Measurements from ENCODE around the gene TPP1.
A peak's percentile ranks its signal among the peaks of the same experiment; 100 is the strongest.

The TPP1 gene

DNA sequence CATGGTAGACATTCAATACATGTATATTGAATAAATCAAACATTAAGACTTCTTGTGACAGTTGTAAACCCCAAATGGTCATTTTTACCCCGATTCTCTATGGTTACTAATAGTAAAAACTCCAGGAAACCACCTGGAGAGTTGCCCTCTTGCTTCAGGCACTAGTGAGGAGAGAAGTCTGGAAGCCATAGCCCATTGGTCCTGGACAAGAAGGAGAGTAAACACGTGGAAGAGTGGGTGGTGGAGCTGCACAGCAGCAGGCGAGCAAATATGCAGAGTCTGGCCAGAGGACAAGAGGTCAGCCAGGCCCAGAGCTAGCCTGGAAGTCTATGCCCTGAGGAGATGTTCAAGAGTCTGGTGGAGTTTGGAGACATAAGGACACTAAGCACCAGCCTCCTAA lies 18.6 kb upstream of the TPP1 start:
- no peak for DNase-seq (ENCODE audit: low read depth)
- TF ChIP-seq, protein P1, sequence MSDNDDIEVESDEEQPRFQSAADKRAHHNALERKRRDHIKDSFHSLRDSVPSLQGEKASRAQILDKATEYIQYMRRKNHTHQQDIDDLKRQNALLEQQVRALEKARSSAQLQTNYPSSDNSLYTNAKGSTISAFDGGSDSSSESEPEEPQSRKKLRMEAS (IDR thresholded peaks at IDR 0.05; ENCODE audit: low read depth, low read length): no peak
- TF ChIP-seq, protein P2, sequence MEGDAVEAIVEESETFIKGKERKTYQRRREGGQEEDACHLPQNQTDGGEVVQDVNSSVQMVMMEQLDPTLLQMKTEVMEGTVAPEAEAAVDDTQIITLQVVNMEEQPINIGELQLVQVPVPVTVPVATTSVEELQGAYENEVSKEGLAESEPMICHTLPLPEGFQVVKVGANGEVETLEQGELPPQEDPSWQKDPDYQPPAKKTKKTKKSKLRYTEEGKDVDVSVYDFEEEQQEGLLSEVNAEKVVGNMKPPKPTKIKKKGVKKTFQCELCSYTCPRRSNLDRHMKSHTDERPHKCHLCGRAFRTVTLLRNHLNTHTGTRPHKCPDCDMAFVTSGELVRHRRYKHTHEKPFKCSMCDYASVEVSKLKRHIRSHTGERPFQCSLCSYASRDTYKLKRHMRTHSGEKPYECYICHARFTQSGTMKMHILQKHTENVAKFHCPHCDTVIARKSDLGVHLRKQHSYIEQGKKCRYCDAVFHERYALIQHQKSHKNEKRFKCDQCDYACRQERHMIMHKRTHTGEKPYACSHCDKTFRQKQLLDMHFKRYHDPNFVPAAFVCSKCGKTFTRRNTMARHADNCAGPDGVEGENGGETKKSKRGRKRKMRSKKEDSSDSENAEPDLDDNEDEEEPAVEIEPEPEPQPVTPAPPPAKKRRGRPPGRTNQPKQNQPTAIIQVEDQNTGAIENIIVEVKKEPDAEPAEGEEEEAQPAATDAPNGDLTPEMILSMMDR (IDR thresholded peaks at IDR 0.05; ENCODE audit: low read depth, low read length): no peak
- TF ChIP-seq POLR2A (IDR thresholded peaks at IDR 0.05; ENCODE audit: extremely low read depth, insufficient read length): no peak
- TF ChIP-seq MYC (IDR thresholded peaks at IDR 0.05; ENCODE audit: low read depth, low read length): no peak
- H3K4me3 ChIP-seq (ENCODE audit: low read depth, low read length): no peak overlapping the region

DNA sequence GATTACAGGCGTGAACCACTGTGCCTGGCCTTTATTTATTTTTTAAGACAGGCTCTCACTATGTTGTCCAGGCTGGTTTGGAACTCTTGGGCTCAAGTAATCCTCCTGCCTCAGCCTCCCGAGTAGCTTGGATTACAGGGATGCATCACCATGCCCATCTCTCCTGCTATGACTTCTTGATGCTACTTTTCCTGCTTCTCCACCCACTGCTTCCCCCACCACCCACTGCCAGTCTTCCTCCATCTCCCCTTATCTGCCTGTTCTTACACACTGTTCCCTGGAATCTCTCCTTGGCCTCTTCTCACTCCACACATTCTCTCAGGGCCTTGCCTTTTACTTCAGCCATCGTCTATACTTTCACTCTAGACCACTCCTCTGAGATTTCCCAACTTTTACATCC lies 17.3 kb upstream of the TPP1 start:
- no peak for TF ChIP-seq MYC (IDR thresholded peaks at IDR 0.05; ENCODE audit: low read depth, low read length)
- no peak for TF ChIP-seq POLR2A (IDR thresholded peaks at IDR 0.05; ENCODE audit: extremely low read depth, insufficient read length)
- TF ChIP-seq, protein P1 (IDR thresholded peaks at IDR 0.05; ENCODE audit: low read depth, low read length): no peak
- TF ChIP-seq, protein P2 (IDR thresholded peaks at IDR 0.05; ENCODE audit: low read depth, low read length): no peak
- H3K4me3 ChIP-seq (ENCODE audit: low read depth, low read length): no peak overlapping the region
- no peak for DNase-seq (ENCODE audit: low read depth)

DNA sequence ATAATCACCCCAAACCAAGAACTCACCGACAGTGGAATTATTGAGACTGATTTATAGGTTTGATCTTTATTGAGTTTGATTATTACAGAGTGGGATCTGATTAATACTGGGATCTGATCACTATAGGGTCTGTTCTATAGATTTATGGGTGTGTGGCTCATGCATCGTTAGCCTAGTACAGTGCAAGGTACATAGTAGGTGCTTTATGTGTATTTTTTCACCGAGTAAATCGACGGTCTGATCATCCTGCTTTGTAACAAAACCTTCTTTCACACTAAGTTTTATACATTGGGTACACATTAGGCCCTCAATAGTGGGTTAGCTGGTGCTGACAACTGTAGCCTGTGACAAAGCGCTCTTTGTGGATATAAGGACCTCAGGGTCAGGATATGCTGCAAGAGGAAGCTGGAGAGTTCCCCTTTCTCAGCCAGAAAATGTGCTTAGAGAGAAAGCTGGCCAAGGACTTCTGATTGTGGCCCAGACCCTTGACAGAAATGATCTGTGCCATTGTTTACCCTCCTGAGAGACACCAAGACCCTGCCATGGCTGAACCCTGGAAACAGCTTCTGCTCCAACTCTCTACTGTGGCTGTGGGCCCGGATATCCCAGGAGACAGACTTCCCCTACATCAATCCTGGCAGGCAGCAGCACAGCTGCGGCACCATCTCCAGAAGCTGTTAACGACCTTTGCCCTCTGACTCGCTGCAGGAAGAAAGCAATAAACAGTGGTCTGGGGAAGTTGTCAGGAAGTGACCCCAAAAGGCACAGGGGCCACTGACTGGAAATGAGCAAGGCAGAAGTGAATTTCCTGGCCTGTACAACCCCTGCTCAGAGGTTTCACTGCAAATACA lies 16.1 kb upstream of the TPP1 start:
- DNase-seq (ENCODE audit: low read depth): peak; percentile 93
- H3K4me3 ChIP-seq (ENCODE audit: low read depth, low read length): peak overlapping the region; percentile 26
- TF ChIP-seq MYC (IDR thresholded peaks at IDR 0.05; ENCODE audit: low read depth, low read length) (peak; percentile 87), POLR2A (IDR thresholded peaks at IDR 0.05; ENCODE audit: extremely low read depth, insufficient read length) (no peak)
- TF ChIP-seq, protein P1 (IDR thresholded peaks at IDR 0.05; ENCODE audit: low read depth, low read length): peak; percentile 68

DNA sequence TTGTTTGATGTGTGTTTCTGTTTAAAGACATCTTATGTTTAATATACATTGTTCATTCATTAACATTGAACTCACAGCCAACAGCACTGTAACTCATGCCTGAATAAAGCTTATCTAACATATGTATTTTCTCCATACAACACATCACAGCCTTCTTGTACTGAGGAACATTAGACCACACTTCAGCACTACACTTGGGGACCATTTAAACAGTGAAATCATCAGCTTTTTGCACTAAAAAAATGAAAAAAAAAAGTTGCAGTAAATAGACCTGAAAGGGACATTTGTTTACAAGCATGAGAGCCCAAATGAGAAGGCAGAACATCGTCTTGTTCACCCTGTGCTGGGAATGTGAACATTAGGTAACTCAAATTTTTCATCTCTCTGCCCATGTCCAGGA lies 15.3 kb upstream of the TPP1 start:
- TF ChIP-seq MYC (IDR thresholded peaks at IDR 0.05; ENCODE audit: low read depth, low read length) (no peak), POLR2A (IDR thresholded peaks at IDR 0.05; ENCODE audit: extremely low read depth, insufficient read length) (no peak)
- TF ChIP-seq, protein P2 (IDR thresholded peaks at IDR 0.05; ENCODE audit: low read depth, low read length): no peak
- TF ChIP-seq, protein P1 (IDR thresholded peaks at IDR 0.05; ENCODE audit: low read depth, low read length): no peak
- DNase-seq (ENCODE audit: low read depth): no peak

DNA sequence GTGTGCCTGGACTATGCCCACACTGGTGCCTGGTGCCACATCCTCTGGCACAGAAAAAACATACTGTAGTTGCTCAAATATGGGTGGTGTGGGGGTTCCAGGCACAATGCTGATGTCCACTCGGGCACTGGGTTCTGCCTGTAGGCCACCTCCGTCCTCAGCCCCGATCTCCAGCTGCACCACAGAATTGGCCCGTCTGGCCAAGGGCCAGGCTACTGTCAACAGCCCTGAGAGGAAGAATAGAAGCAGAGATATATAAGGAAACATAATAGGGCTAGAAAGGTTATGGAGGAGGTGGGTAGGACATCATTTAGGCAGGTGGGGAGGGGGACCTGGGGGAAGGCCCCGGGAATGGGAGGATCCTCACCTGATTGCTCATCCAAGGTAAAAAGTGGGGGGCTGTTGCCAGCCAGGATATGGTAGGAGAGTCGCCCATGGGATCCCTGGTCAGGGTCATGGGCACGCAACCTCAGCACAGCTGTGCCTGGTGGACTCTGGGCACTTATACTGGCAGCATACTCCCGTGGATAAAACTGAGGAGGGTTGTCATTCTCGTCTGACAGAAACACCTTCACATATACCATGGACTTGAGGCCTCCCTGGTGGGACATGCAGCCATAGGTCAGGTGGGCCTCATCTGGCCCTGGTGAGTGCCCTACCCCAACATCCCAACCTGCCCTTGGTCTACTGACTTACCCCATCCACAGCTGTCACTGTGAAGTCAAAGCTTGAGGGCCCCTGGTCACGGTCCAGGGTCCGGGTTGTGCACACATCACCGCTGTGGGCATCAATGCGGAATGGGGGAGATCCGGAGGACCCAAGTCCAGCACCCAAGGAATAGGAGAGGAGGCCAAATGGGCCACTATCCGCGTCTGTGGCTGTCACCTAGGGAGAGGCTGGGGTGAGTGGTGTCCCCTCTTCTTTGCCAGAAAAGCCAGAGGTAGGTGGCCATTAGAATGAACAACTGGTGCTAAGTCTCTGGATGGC lies 14.5 kb upstream of the TPP1 start:
- DNase-seq (ENCODE audit: low read depth): no peak
- H3K4me3 ChIP-seq (ENCODE audit: low read depth, low read length): no peak overlapping the region
- TF ChIP-seq, protein P2 (IDR thresholded peaks at IDR 0.05; ENCODE audit: low read depth, low read length): no peak
- no peak for TF ChIP-seq POLR2A (IDR thresholded peaks at IDR 0.05; ENCODE audit: extremely low read depth, insufficient read length)
- TF ChIP-seq, protein P1 (IDR thresholded peaks at IDR 0.05; ENCODE audit: low read depth, low read length): no peak
- no peak for TF ChIP-seq MYC (IDR thresholded peaks at IDR 0.05; ENCODE audit: low read depth, low read length)

More for the DNA sequence above, 15.3 kb upstream of the TPP1 start:
- no peak overlapping the region for H3K4me3 ChIP-seq (ENCODE audit: low read depth, low read length)

Data from NB4 (cell line).